GM23248 (cell line): ENCODE data around the gene XXYLT1. TPM values are rescaled to one million over a fixed set of nuclear protein-coding genes. Genes with fewer than 3 reads are reported as not detected.

ENCODE experiments used
- DNase-seq: peaks from one replicate; pipeline ENCODE4 v3.0.0-alpha.2; 2015
- H2AFZ ChIP-seq: fragments of 200-600 bp; sonication (generic); 2 replicates; pipeline ENCODE4 v1.6.1; 2016; ENCODE audit warnings: antibody characterized with exemption
- H3F3A ChIP-seq: fragments of 200-600 bp; sonication (generic); 2 replicates; pipeline ENCODE4 v1.6.1; 2016; ENCODE audit warnings: mild to moderate bottlenecking, antibody characterized with exemption, mixed run types; ENCODE audit not compliant: insufficient read depth
- H3K27ac ChIP-seq: fragments of 200-600 bp; sonication (generic); 2 replicates; pipeline ENCODE4 v1.5.1; 2016; ENCODE audit warnings: mild to moderate bottlenecking
- H3K27me3 ChIP-seq: fragments of 200-600 bp; sonication (generic); replicated peaks from 2 replicates; pipeline ENCODE4 v1.6.1; 2016; ENCODE audit warnings: mild to moderate bottlenecking; ENCODE audit not compliant: insufficient read depth
- H3K36me3 ChIP-seq: fragments of 200-600 bp; sonication (generic); 2 replicates; pipeline ENCODE4 v1.6.1; 2016; ENCODE audit warnings: low read depth, mild to moderate bottlenecking
- H3K4me1 ChIP-seq: fragments of 200-600 bp; sonication (generic); 2 replicates; pipeline ENCODE4 v1.6.1; 2016; ENCODE audit warnings: mild to moderate bottlenecking; ENCODE audit not compliant: insufficient read depth
- H3K4me2 ChIP-seq: fragments of 200-600 bp; sonication (generic); one replicate; pipeline ENCODE4 v1.6.1; 2016; ENCODE audit warnings: mild to moderate bottlenecking; ENCODE audit not compliant: unreplicated experiment
- H3K4me3 ChIP-seq: fragments of 200-600 bp; sonication (generic); 2 replicates; pipeline ENCODE4 v1.5.1; 2016; ENCODE audit warnings: mild to moderate bottlenecking
- H3K79me2 ChIP-seq: fragments of 200-600 bp; sonication (generic); 2 replicates; pipeline ENCODE4 v1.6.1; 2016; ENCODE audit warnings: mild to moderate bottlenecking; ENCODE audit not compliant: insufficient read depth
- H3K9ac ChIP-seq: fragments of 200-600 bp; sonication (generic); 2 replicates; pipeline ENCODE4 v1.6.1; 2016; ENCODE audit warnings: mild to moderate bottlenecking
- H3K9me2 ChIP-seq: fragments of 200-600 bp; sonication (generic); 2 replicates; pipeline ENCODE4 v1.6.1; 2016; ENCODE audit warnings: mixed run types, mild to moderate bottlenecking, moderate library complexity; ENCODE audit not compliant: insufficient read depth
- H3K9me3 ChIP-seq: fragments of 200-600 bp; sonication (generic); one replicate; pipeline ENCODE4 v1.6.1; 2017; ENCODE audit warnings: low read depth
- H4K20me1 ChIP-seq: fragments of 200-600 bp; sonication (generic); 2 replicates; pipeline ENCODE4 v1.6.0; 2016; ENCODE audit not compliant: insufficient read depth
- EZH2 ChIP-seq: fragments of 200-600 bp; sonication (generic); IDR thresholded peaks from 2 replicates; pipeline ENCODE4 v1.6.1; 2018; ENCODE audit warnings: antibody characterized with exemption, mild to moderate bottlenecking; ENCODE audit not compliant: insufficient read depth, poor library complexity, severe bottlenecking
- EZH2phosphoT487 ChIP-seq: fragments of 200-600 bp; sonication (generic); IDR thresholded peaks from 2 replicates; pipeline ENCODE4 v1.6.1; 2018; ENCODE audit warnings: antibody characterized with exemption, moderate library complexity, mild to moderate bottlenecking, low read depth; ENCODE audit not compliant: insufficient read depth
- WGBS, 2 experiments: methylation state at CpG; one replicate each; pipeline ENCODE4 v1.1.6; 2015 to 2017; ENCODE audit warnings: low lambda C conversion rate in 2 of 2, low coverage in 1 of 2; ENCODE audit errors: missing lambda C conversion rate in 2 of 2; 5-methylcytosine and 5-hydroxymethylcytosine counted together
- in situ Hi-C: fragments of 300-500 bp; cut with MboI; formaldehyde crosslinking; loops from 2 replicates; pipeline ENCODE4 v1.15.0; 2020
- polyA plus RNA-seq: library from polyadenylated mRNA; unstranded; fragments of >200 nt; fragmentation: Nextera tagmentation; extraction: Ambion mirVana; gene quantifications from 2 replicates; pipeline ENCODE4 v1.2.1, GENCODE V29; 2016
- total RNA-seq: library from RNA; depleted of rRNA; stranded (reverse); fragments of >200 nt; shearing (Covaris generic); gene quantifications from 2 replicates; pipeline ENCODE4 v1.2.3, GENCODE V29; 2014

Gene XXYLT1
- total and polyA plus RNA-seq, 2 experiments from 2014 or later: 22.8 to 44.7 TPM

GRCh38 chr3:195041871-195042742 is 228.9 kb downstream of the XXYLT1 start:
- 30 to 31% methylated on average over 15 to 16 of the region's 16 CpGs for WGBS, 2 experiments
- no peak for DNase-seq
- no peaks in the 10 kb centered on the region for H4K20me1 ChIP-seq

GRCh38 chr3:195040773-195041520 is 230.0 kb downstream of the XXYLT1 start:
- Histone ChIP-seq H3F3A (no peaks in the 10 kb centered on the region), H3K4me1 (no peaks in the 10 kb centered on the region), H3K9me2 (no peaks in the 10 kb centered on the region), H3K4me3 (no peak overlapping the region), H3K9me3 (no peaks in the 10 kb centered on the region), H2AFZ (no peak overlapping the region), H3K36me3 (no peaks in the 10 kb centered on the region), H4K20me1 (no peaks in the 10 kb centered on the region), H3K27ac (no peak overlapping the region), H3K27me3 (peaks cover 11% of the 10 kb centered on the region), H3K4me2 (no peak overlapping the region), H3K9ac (no peak overlapping the region), H3K79me2 (no peaks in the 10 kb centered on the region)
- 45 to 57% methylated on average over 10 to 12 of the region's 13 CpGs for WGBS, 2 experiments
- TF ChIP-seq EZH2phosphoT487 (no peak), EZH2 (no peak)
- in situ Hi-C loops: no loop called here
- no peak for DNase-seq

More at GRCh38 chr3:195041871-195042742, 228.9 kb downstream of the XXYLT1 start:
- H3K79me2 ChIP-seq: no peaks in the 10 kb centered on the region
- H3K27ac ChIP-seq: no peak overlapping the region
- no peaks in the 10 kb centered on the region for H3K9me3 ChIP-seq
- H3K9ac ChIP-seq: no peak overlapping the region
- H3K27me3 ChIP-seq: peaks cover 11% of the 10 kb centered on the region
- in situ Hi-C loops: no loop called here
- H2AFZ ChIP-seq: no peak overlapping the region
- H3K4me3 ChIP-seq: no peak overlapping the region
- TF ChIP-seq EZH2 (no peak), EZH2phosphoT487 (no peak)
- H3K4me1 ChIP-seq: no peaks in the 10 kb centered on the region
- no peaks in the 10 kb centered on the region for H3K9me2 ChIP-seq
- H3K4me2 ChIP-seq: no peak overlapping the region
- H3K36me3 ChIP-seq: no peaks in the 10 kb centered on the region
- no peaks in the 10 kb centered on the region for H3F3A ChIP-seq

- TF ChIP-seq EZH2phosphoT487 (no peak), EZH2 (no peak)
- Histone ChIP-seq H3F3A (no peaks in the 10 kb centered on the region), H3K4me1 (no peaks in the 10 kb centered on the region), H3K9me2 (no peaks in the 10 kb centered on the region), H4K20me1 (no peaks in the 10 kb centered on the region), H3K4me2 (no peak overlapping the region), H3K27ac (no peak overlapping the region), H3K36me3 (no peaks in the 10 kb centered on the region), H3K79me2 (no peaks in the 10 kb centered on the region), H3K27me3 (peaks cover 11% of the 10 kb centered on the region), H3K9me3 (no peaks in the 10 kb centered on the region), H3K9ac (no peak overlapping the region), H3K4me3 (no peak overlapping the region), H2AFZ (no peak overlapping the region)
- no peak for DNase-seq
- 82 to 83% methylated on average over 11 of the region's 11 CpGs for WGBS, 2 experiments
- in situ Hi-C loops: no loop called here
Observed at GRCh38 chr3:195040094-195040493, 230.9 kb downstream of the XXYLT1 start.

DNA sequence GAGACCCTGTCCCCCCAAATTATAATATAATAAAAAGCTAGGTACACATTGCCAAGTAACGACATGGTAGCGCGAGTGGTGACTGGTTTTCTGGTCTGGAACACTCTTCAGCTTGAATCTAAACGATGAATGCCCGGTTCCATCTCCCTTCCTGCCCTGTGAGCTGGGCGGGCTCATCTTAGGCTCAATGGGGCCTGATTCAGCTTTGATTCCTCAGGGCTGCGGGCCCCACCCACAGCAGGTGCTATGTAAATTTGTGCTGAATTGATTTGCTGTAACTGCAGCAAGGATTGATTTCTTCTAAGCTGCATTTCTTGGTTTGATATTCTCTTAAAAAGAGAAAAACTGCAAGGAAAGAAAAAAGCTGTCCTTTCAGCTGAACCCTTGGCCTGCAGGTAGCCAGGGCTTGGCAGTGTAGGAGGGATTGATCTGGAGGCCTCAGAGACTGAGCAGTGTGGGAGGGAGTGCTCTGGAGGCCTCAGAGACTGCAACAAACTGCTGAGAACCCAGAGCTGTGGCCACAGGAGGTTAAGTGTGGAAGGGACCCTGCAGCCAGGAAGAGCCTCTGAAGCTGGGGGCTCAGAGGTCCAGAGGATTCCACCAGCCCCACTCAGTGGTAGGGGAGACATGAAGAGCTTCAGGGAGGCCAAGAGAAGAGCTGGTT is 231.6 kb downstream of the XXYLT1 start:
- WGBS, 2 experiments: 66 to 70% methylated on average over 7 of the region's 7 CpGs
- no peak overlapping the region for H3K4me3 ChIP-seq
- no peak overlapping the region for H2AFZ ChIP-seq
- no peaks in the 10 kb centered on the region for H3K36me3 ChIP-seq
- H3K4me1 ChIP-seq: no peaks in the 10 kb centered on the region
- H3K9ac ChIP-seq: no peak overlapping the region
- H3K79me2 ChIP-seq: no peaks in the 10 kb centered on the region
- H4K20me1 ChIP-seq: no peaks in the 10 kb centered on the region
- H3K27ac ChIP-seq: no peak overlapping the region
- in situ Hi-C loops: no loop called here
- H3K9me3 ChIP-seq: no peaks in the 10 kb centered on the region
- H3F3A ChIP-seq: no peaks in the 10 kb centered on the region
- no peak overlapping the region for H3K4me2 ChIP-seq
- peaks cover 11% of the 10 kb centered on the region for H3K27me3 ChIP-seq
- no peaks in the 10 kb centered on the region for H3K9me2 ChIP-seq
- no peak for DNase-seq
- TF ChIP-seq EZH2phosphoT487 (no peak), EZH2 (no peak)
